Kidney glomerular epithelial cell (primary cell): Measurements from ENCODE around the gene RERE.

Experiments used
- DNase-seq: peaks from one replicate; lab custom pipeline; 2025; lab: John Stamatoyannopoulos, UW

RERE gene

GRCh38 chr1:8571200-8571984 is 246.0 kb downstream of the RERE start:
- DNase-seq: peak; percentile 19

GRCh38 chr1:8570465-8570864 is 247.0 kb downstream of the RERE start:
- no peak for DNase-seq

- DNase-seq: no peak
These were observed 248.2 kb downstream of the RERE start for GRCh38 chr1:8569242-8569641.

- no peak for DNase-seq
These were observed 248.6 kb downstream of the RERE start for GRCh38 chr1:8568837-8569236.

GRCh38 chr1:8567146-8567545 is 250.3 kb downstream of the RERE start:
- no peak for DNase-seq

GRCh38 chr1:8565802-8566201 is 251.6 kb downstream of the RERE start:
- no peak for DNase-seq

GRCh38 chr1:8563944-8564537 is 253.4 kb downstream of the RERE start:
- no peak for DNase-seq

- peak; percentile 69 for DNase-seq
These were observed 254.3 kb downstream of the RERE start for GRCh38 chr1:8562881-8563865.

GRCh38 chr1:8562222-8562621 is 255.2 kb downstream of the RERE start:
- no peak for DNase-seq

GRCh38 chr1:8560611-8561544 is 256.6 kb downstream of the RERE start:
- peak; percentile 59 for DNase-seq

- DNase-seq: no peak
These were observed 257.4 kb downstream of the RERE start for GRCh38 chr1:8560035-8560434.

GRCh38 chr1:8555582-8555981 is 261.9 kb downstream of the RERE start:
- no peak for DNase-seq

GRCh38 chr1:8554956-8555534 is 262.4 kb downstream of the RERE start:
- peak; percentile 24 for DNase-seq

GRCh38 chr1:8552820-8553397 is 264.5 kb downstream of the RERE start:
- no peak for DNase-seq

GRCh38 chr1:8551613-8552489 is 265.6 kb downstream of the RERE start:
- no peak for DNase-seq

- no peak for DNase-seq
These were observed 266.4 kb downstream of the RERE start for GRCh38 chr1:8551057-8551456.

GRCh38 chr1:8547791-8548190 is 269.6 kb downstream of the RERE start:
- DNase-seq: no peak

GRCh38 chr1:8545078-8545477 is 272.4 kb downstream of the RERE start:
- DNase-seq: no peak

GRCh38 chr1:8544644-8545043 is 272.8 kb downstream of the RERE start:
- DNase-seq: no peak

GRCh38 chr1:8543965-8544364 is 273.5 kb downstream of the RERE start:
- no peak for DNase-seq
